NCI-H2107 treated with DMSO at 0.1 percent for 48 hours (cell line): Measurements from ENCODE around the gene APOL4.
"Not testable (repeated sequence)": the region's sequence is repeated elsewhere in the genome, so short reads cannot be mapped to it uniquely, and the experiment has no call there.

Source experiments
- DNase-seq: peaks from one replicate; lab custom pipeline; 2025; ENCODE audit not compliant: unreplicated experiment; lab: John Stamatoyannopoulos, UW

Gene APOL4

DNA sequence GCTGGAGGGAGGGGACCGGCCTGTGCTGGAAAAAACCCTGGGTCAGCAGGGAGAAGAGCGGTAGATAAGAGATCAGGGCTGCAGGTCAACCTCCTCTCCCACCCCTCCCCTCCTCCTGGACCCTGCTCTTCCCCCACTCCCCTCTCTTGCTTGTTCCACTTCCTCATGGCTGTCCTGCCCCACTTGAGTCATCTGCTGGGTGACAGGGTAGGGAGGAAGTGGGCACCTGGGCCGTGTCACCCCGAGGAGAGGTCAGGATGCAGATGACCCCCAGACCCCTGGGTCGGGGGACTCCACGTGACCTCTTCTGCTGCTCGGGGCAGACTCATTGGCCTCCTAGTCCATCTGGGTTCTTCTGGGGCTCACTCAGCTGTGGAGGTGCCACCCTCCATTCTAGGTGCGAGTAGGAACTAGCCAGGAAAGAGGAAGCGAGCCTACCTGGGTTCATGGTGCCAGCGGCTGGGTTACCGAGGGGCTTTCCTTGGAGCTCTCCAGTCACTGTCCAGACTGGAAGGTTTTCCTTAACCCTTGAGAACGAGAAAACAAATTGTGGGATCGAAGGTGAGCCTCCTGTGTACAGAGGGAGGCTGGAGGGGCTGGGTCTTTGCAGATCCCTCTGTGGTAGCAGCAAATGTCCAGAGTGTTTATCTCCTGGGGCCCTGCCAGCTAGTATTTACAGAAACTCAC is 31.2 kb upstream of the APOL4 start:
- DNase-seq, result no peak

DNA sequence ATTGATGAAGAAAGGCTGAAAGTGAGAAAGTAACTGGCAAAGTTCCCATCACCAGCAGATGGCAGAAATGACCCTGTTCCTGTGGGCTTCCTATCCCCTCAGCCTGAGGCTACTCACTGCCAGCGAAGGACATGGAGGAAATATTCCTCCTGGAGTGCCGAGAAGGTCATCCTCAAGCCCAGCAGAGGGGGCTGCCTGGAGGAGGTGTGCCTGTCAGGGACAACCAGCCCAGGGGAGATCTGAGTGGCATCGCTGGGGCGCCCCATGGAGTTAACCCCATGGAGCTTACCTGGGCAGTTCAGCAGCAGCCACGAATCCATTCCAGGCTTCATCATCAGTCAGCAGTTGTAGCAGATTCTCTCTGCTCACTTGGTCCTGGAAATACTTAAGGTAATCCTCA is 29.4 kb upstream of the APOL4 start:
- not testable (repeated sequence) for DNase-seq

DNA sequence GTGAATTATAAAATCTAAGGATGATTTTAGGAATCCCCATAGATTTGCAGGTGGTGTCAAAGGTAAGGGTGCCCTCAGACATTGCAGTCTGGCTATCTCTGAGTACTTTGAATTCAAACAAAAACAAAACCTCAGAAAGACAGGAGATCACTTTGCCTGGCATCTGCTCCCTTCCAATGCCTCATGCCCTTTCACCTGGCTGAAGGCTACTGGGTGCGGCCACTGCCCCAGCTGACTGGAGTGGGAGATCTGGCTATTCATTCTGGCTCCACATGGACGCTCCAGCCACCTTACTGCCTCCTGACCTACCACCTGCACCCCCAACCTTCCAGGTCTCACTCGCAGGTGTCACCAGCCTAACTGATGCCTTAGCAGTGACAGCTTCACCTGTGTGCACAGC is 28.0 kb upstream of the APOL4 start:
- not testable (repeated sequence) for DNase-seq

DNA sequence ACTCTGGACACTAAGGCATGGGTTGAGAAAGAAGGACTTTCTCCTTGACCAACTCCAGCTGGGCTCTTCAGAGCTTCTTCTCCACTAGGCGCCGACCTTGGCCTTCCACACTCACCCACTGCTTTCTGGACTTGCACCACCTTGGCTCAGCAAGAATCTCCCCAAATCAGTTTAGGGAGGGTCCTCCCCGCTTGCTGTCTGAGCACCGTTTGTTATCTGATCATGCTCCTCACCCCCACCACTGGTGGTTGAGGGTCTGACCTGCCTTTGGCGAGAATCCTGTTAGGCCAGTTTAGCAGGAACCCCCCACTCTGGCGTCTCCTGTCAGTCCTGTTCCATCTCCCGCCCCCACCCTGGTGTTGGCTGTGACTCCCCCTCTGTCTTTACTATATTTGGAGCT is 27.3 kb upstream of the APOL4 start:
- DNase-seq, result no peak

DNA sequence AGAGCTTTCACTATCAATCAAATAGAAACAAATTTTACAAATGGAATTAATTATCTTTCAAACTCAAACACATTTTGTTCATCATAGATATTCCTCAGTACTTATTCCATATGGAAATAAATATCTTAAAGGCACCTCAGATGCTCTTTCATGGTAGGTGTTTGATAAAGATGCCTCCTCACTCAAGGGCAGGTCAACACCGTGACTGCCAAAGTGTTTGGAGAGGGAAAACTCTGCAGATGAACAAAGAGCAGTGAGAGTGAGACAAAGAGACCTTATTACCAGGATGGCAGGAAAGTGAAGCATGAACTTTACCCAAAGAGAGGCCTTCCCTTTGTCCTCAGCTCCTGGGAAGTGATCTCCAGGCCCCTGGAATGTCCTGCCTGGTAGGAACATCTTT is 26.8 kb upstream of the APOL4 start:
- DNase-seq, result not testable (repeated sequence)

DNA sequence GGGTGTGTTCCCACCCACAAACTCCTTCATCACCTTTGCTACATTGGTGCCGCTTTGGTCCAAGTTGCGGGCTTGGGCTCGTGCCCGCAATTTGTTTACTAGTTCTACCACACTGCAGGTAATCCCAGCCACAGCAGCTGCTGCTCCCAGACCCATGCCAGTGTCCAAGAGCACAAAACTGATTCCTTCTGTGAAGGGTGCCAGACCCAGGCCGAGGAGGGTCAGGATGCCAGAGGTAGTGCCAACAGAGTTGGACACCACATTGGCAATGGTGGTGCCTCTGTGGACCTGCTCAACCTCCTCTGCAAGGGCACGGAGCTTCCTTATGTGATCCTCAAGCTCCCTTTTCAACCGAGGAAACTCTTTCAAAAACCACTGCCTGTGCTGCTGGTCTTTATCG is 26.2 kb upstream of the APOL4 start:
- DNase-seq, result no peak

DNA sequence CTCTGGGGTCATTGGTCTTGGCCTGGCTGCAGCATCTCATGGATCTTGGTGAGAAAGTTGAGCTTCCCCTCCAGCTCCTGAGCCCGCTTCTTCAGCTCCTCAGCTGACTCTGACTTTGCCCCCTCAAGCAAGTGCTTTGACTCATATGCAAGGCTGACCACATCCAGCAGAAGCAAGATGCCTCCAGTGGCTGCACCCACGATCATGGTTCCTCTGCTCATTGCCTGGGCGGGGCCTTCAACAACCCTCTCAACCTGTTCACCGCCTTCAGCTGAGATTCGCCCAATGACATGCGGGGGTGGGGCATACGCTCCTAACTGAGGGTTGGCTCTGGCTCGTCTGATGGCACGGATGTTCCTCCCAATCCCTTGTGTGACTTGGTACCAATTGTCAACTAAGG is 25.8 kb upstream of the APOL4 start:
- no peak for DNase-seq

DNA sequence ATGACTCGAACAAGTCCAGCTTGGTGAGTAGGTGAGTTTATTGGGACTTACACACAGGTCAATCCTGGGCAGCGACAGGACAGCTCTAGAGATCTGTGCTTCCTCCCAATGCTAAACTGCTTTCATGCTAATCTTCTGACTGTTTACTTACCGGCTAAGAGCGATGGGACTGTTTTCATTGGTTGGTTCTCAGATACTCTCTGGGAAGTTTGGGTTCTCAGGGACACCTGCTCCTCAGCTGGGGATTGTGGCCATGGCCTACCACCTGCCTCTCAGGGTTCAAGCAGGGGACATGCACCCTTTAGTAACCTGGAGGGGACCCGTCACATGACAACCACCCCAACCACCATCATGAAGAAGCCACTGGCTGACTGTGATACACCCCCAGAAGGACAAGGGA is 24.6 kb upstream of the APOL4 start:
- DNase-seq, result no peak

DNA sequence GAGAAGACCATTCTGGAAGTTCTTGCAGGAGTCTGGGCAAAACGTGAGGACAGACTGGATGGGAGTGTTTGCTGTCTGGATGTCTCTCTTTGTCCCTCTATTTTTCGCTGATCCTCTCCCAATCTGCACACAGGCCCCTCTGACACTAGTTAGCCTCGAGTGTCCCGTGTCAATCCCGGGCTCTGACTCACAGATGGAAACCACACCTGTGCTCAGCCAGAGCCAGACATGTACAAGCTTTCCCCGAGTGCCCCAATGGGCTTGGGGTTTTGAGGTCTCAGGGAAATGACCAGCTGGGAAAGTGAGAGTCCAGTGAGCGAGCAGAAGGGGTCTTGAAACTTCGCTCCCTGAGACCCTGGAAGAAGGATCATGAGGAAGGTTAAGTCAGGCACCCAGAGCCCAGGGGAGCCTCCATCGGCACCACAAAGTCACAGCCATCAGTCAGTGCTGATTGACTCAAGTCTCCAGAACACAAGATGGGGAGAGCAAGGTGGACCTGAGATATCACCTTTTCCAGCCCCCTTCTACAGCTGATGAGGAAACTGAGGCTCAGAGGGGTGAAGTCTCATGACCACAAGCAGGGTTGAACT is 23.8 kb upstream of the APOL4 start:
- DNase-seq, result no peak

GRCh38 chr22:36224245-36224644 is 22.6 kb upstream of the APOL4 start:
- DNase-seq, result no peak

GRCh38 chr22:36223504-36223903 is 21.9 kb upstream of the APOL4 start:
- DNase-seq, result no peak

GRCh38 chr22:36222887-36223450 is 21.4 kb upstream of the APOL4 start:
- DNase-seq, result no peak

DNA sequence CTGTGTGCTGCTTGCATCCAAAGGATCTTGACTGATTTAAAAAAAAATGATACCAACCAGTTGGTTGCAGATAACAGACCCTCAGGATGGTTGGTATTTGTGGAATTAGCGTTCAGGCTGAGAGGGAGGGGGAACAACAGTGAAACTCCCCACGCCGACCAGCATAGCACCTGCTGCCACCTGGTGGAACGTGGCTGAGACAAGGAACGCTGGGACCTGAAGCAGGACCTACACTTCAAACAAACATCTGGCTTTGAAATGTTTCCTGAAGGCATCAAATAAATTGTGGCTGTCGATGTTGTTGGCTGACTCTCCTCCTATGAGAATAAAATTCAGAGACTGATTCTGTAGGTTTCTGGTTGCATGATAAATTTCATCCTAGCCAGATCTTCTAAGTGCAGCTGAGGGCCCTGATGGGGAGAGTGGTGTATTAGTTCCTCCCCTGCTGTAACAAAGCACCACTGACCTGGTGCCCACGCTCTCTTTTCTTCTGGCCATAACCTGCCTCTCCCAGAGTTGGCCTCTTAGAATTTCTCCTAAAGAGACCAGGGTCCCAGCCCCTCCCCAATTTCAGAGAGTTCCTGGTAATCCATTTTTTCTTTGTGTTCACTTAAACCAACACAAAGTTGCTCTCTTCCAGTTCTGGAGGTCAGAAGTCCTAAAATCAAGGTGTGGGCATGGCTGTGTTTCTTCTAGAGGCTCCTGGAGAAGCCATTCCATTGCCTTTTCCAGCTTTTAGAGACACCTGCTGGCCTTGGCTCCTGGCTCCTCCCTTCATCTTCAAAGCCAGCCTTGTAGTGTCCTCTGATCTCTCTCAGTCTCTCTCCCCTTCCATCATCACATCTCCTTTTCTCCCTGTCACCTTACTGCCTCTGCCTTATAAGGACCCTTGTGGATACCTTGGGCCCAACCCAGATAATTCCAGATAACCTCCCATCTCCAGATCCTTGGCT is 20.5 kb upstream of the APOL4 start:
- DNase-seq, result peak; percentile 39

DNA sequence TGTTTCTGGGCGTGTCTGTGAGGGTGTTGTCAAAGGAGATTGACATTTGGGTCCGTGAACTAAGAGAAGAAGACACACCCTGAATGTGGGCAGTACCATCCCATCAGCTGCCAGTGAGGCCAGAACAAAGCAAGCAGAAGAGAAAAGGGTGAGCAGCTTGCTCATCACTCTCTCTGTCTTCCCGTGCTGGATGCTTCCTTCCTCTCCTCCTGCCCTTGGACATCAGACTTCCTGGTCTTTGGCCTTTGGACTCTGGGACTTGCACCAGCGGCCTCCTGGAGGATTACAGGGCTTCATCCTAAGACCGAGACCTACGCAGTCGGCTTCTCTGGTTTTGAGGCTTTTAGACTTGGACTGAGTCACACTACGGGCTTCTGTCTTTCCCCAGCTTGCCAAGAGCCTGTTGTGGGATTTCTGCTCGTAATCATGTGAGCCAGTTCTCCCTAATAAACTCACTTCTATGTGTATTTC is 18.9 kb upstream of the APOL4 start:
- DNase-seq, result no peak

DNA sequence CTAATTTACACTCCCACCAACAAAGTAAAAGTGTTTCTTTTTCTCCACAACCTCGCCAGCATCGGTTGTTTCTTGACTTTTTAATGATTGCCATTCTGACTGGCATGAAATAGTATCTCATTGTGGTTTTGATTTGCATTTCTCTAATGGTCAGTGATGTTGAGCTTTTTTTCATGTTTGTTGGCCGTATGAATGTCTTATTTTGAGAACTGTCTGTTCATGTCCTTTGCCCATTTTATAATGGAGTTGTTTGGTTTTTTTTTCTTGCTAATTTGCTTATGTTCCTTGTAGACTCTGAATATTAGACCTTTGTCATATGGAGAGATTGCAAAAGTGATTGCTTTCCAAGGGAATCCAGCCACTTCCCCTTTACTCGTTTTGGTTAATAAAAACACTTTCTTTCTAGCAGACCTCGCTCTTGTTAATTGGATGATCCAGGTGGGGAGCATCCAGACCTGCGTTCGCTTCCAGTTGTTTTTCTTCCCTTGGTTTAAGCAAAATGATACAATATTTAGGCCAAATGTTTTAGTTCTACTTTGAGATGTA is 17.1 kb upstream of the APOL4 start:
- DNase-seq, result no peak

DNA sequence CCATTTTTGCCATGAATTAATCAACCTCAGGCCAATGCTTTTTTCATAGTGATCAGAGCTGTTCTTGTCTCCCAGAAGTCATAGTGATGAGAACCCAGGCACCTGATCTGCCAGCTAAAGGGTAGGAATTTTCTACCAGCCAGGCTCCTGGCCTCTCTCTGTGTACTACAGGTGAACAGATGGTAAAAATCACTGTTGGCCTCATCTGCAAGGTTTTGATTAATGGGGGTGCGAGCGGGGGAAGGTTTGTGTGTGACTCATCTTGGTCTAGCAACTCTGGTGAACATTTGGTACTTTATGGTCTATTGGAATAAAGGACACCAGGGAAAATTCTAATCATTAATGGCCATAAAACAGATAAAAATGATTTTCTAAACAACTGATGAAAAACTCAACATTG is 14.4 kb upstream of the APOL4 start:
- DNase-seq, result no peak

DNA sequence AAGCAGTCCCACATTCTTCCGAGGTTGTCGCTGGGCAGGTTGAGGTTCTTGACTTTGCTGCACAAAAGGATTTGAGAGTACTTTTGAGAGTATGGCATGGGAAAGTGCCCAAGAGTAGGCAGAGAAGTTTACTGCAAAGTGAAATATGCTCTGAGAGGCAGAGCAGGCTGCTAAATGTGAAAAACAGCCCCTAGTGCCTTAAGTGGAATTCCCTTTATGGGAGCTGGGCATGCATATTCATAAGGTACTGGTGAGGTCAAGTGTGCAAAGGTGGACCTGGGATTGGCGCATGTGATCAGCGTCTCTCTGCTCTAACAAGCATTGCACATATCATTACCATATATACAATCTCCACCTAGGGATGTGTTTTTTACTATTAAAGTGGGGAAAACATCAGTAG is 12.0 kb upstream of the APOL4 start:
- DNase-seq, result no peak

GRCh38 chr22:36212901-36213300 is 11.3 kb upstream of the APOL4 start:
- no peak for DNase-seq

DNA sequence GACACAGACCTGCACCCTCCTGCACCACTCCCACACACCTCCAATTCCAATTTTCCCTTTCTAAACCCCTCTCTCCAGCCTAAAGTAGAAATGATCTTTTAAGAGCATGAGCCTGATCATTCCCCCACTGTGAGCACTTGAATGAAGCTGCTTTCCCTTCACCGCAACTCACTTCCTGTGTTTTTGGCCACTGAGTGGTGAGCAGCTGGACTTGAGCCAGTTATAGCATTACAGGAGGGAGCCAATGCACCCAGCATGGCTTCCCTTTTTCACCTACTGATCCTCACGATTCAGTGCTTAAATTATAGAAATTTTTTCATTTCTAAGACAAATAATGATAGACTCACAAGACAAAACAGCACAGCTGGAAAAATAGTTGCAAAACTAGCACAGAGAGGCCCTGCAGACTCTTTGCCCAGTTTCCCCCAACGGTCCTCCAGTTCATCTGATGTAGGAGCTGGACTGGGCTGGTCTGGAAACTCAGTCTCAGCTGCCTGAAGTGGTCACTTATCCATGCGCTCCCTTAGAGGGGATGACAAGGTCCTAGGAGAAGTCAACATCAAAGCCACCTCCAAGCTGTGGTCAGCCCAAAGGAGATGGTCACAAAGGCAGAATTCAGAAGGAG is 9.7 kb upstream of the APOL4 start:
- DNase-seq, result peak; percentile 29

- DNase-seq, result no peak
Observed at GRCh38 chr22:36210224-36210623, 8.6 kb upstream of the APOL4 start.

DNA sequence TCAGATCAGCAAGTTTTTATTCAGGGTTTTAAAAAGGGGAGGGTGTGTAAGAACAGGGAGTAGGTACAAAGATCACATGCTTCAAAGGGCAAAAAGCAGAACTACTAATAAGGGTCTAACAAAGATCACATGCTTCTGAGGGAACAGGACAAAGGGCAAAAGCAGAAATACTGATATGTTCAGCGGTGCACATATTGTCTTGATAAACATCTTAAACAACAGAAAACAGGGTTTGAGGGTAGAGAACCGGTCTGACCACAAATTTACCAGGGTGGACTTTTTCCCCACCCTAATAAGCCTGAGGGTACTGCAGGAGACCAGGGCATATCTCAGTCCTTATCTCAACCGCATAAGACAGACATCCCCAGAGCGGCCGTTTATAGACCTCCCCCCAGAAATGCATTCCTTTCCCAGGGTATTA is 7.9 kb upstream of the APOL4 start:
- DNase-seq, result not testable (repeated sequence)
